ENCODE results near the gene CDKAL1.

CDKAL1 gene

GRCh38 chr6:20936949-20937348 lies 402.7 kb downstream of the CDKAL1 start:
- ChIA-PET POLR2A (no interaction called here), CTCF (no interaction called here)
- no peak for DNase-seq
- H3K36me3 ChIP-seq (ENCODE audit: control insufficient read depth in 4 of 4, insufficient read depth in 4 of 4, low read length in 3 of 4) = peaks cover 0 to 2% (median 0%) of the 10 kb centered on the region in 4 experiments
- no peaks in the 10 kb centered on the region for H3K27me3 ChIP-seq (replicated peaks in 2 of 5; ENCODE audit: control insufficient read depth in 4 of 5, insufficient read depth in 5 of 5, low read length in 4 of 5)
- no peak overlapping the region for H3K4me3 ChIP-seq (ENCODE audit: control insufficient read depth in 1 of 7, extremely low read depth in 1 of 7, insufficient read depth in 4 of 7, low read depth in 2 of 7, low read length in 6 of 7)
- 100% methylated on average over 1 of the region's 2 CpGs for WGBS (ENCODE audit: insufficient coverage)
- no peak overlapping the region for H3K27ac ChIP-seq (ENCODE audit: insufficient read depth in 1 of 2, low read depth in 1 of 2, low read length in 2 of 2, poor library complexity in 1 of 2, severe bottlenecking in 2 of 2)
- peaks cover 0 to 1% (median 0%) of the 10 kb centered on the region in 5 experiments for H3K9me3 ChIP-seq (ENCODE audit: control extremely low read depth in 1 of 5, control insufficient read depth in 4 of 5, insufficient read depth in 2 of 5, low read depth in 1 of 5, low read length in 4 of 5)
- H3K4me1 ChIP-seq (ENCODE audit: control extremely low read depth in 1 of 4, control insufficient read depth in 4 of 4, insufficient read depth in 4 of 4, low read length in 3 of 4) = no peaks in the 10 kb centered on the region

DNA sequence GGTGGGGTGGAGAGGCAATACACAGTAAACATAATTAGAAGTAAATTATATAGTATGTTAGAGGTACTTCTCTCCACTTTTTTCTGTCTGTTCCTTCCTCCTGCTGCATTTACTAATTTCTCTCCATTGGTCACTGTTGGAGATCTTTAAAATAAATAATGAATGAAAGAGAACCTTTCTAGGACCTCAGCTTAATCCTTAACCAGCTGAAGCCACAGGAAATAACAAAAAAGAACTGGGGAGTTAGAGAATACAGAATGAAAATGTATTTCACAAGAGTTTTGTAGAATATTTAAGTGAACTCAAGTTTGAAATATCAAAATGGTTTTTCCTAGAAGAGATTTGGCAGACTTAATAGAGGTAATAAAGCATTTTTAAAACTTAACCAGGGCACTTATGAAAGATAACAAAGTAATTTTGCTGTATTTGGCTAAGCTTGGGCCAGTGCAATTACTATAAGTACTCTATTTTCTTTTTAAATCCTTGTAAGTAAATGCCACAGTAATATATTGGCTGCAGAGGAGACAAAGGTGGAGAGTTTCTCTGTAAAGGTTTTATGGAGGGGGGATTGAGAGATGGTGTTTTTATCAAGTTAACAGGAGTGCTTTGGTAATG lies 405.0 kb downstream of the CDKAL1 start:
- Histone ChIP-seq H3K27me3 (replicated peaks in 2 of 5; ENCODE audit: control insufficient read depth in 4 of 5, insufficient read depth in 5 of 5, low read length in 4 of 5) (no peaks in the 10 kb centered on the region), H3K27ac (ENCODE audit: insufficient read depth in 1 of 2, low read depth in 1 of 2, low read length in 2 of 2, poor library complexity in 1 of 2, severe bottlenecking in 2 of 2) (no peak overlapping the region), H3K36me3 (ENCODE audit: control insufficient read depth in 4 of 4, insufficient read depth in 4 of 4, low read length in 3 of 4) (peaks cover 0 to 2% (median 0%) of the 10 kb centered on the region in 4 experiments), H3K4me1 (ENCODE audit: control extremely low read depth in 1 of 4, control insufficient read depth in 4 of 4, insufficient read depth in 4 of 4, low read length in 3 of 4) (no peaks in the 10 kb centered on the region), H3K4me3 (ENCODE audit: control insufficient read depth in 1 of 7, extremely low read depth in 1 of 7, insufficient read depth in 4 of 7, low read depth in 2 of 7, low read length in 6 of 7) (no peak overlapping the region), H3K9me3 (ENCODE audit: control extremely low read depth in 1 of 5, control insufficient read depth in 4 of 5, insufficient read depth in 2 of 5, low read depth in 1 of 5, low read length in 4 of 5) (peaks cover 0 to 10% (median 1%) of the 10 kb centered on the region in 5 experiments)
- POLR2A ChIA-PET = no interaction called here
- CTCF ChIA-PET = interaction anchor here (1.1 kb wide), 1 partner anchor 8 kb away, joined by 3 read pairs; no protein-coding TSS in a partner anchor
- no peak for DNase-seq

- CTCF ChIA-PET = no interaction called here
Observed at GRCh38 chr6:20943040-20943627, 408.9 kb downstream of the CDKAL1 start.

DNA sequence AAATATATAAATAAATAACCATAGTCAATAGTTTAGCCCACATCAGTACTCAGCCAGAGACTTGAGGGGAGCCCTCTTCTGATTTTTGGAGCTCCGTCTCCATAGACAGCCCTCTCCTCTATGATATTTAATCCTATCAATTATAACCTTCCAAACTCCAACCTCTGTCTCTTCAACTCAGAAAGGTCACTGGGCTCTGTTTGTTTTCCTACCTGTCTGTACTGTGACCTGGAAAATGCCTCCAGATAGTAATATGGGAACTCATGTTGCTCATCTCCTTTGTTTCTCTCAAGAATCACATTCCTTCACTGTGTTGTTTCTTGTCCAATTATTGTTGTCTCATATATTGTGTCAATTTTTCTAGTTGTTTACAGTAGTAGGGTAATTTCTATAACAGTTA lies 409.7 kb downstream of the CDKAL1 start:
- 86% methylated on average over 1 of the region's 1 CpG for WGBS (ENCODE audit: insufficient coverage)
- ChIA-PET POLR2A (no interaction called here), CTCF (no interaction called here)
- H3K27ac ChIP-seq (ENCODE audit: insufficient read depth in 1 of 2, low read depth in 1 of 2, low read length in 2 of 2, poor library complexity in 1 of 2, severe bottlenecking in 2 of 2) = no peak overlapping the region
- no peaks in the 10 kb centered on the region for H3K4me1 ChIP-seq (ENCODE audit: control extremely low read depth in 1 of 4, control insufficient read depth in 4 of 4, insufficient read depth in 4 of 4, low read length in 3 of 4)
- no peak for DNase-seq
- H3K27me3 ChIP-seq (replicated peaks in 2 of 5; ENCODE audit: control insufficient read depth in 4 of 5, insufficient read depth in 5 of 5, low read length in 4 of 5) = no peaks in the 10 kb centered on the region
- H3K9me3 ChIP-seq (ENCODE audit: control extremely low read depth in 1 of 5, control insufficient read depth in 4 of 5, insufficient read depth in 2 of 5, low read depth in 1 of 5, low read length in 4 of 5) = peaks cover 0 to 10% (median 0%) of the 10 kb centered on the region in 5 experiments
- no peak overlapping the region for H3K4me3 ChIP-seq (ENCODE audit: control insufficient read depth in 1 of 7, extremely low read depth in 1 of 7, insufficient read depth in 4 of 7, low read depth in 2 of 7, low read length in 6 of 7)
- H3K36me3 ChIP-seq (ENCODE audit: control insufficient read depth in 4 of 4, insufficient read depth in 4 of 4, low read length in 3 of 4) = no peaks in the 10 kb centered on the region

More at GRCh38 chr6:20943040-20943627, 408.9 kb downstream of the CDKAL1 start:
- WGBS (ENCODE audit: insufficient coverage) = no CpG with 5 or more reads among the region's 2 CpGs
- no peaks in the 10 kb centered on the region for H3K4me1 ChIP-seq (ENCODE audit: control extremely low read depth in 1 of 4, control insufficient read depth in 4 of 4, insufficient read depth in 4 of 4, low read length in 3 of 4)
- H3K27me3 ChIP-seq (replicated peaks in 2 of 5; ENCODE audit: control insufficient read depth in 4 of 5, insufficient read depth in 5 of 5, low read length in 4 of 5) = no peaks in the 10 kb centered on the region
- H3K36me3 ChIP-seq (ENCODE audit: control insufficient read depth in 4 of 4, insufficient read depth in 4 of 4, low read length in 3 of 4) = no peaks in the 10 kb centered on the region
- H3K4me3 ChIP-seq (ENCODE audit: control insufficient read depth in 1 of 7, extremely low read depth in 1 of 7, insufficient read depth in 4 of 7, low read depth in 2 of 7, low read length in 6 of 7) = no peak overlapping the region
- peak in 2 of 3 donors; percentile 31 to 52 for DNase-seq
- POLR2A ChIA-PET = no interaction called here
- no peak overlapping the region for H3K27ac ChIP-seq (ENCODE audit: insufficient read depth in 1 of 2, low read depth in 1 of 2, low read length in 2 of 2, poor library complexity in 1 of 2, severe bottlenecking in 2 of 2)
- H3K9me3 ChIP-seq (ENCODE audit: control extremely low read depth in 1 of 5, control insufficient read depth in 4 of 5, insufficient read depth in 2 of 5, low read depth in 1 of 5, low read length in 4 of 5) = peaks cover 0 to 10% (median 0%) of the 10 kb centered on the region in 5 experiments

- no peaks in the 10 kb centered on the region for H3K4me1 ChIP-seq (ENCODE audit: control extremely low read depth in 1 of 4, control insufficient read depth in 4 of 4, insufficient read depth in 4 of 4, low read length in 3 of 4)
- H3K36me3 ChIP-seq (ENCODE audit: control insufficient read depth in 4 of 4, insufficient read depth in 4 of 4, low read length in 3 of 4) = no peaks in the 10 kb centered on the region
- peak in 2 of 3 donors; percentile 39 to 51 for DNase-seq
- peaks cover 0 to 10% (median 0%) of the 10 kb centered on the region in 5 experiments for H3K9me3 ChIP-seq (ENCODE audit: control extremely low read depth in 1 of 5, control insufficient read depth in 4 of 5, insufficient read depth in 2 of 5, low read depth in 1 of 5, low read length in 4 of 5)
- POLR2A ChIA-PET = no interaction called here
- CTCF ChIA-PET = no interaction called here
- H3K27me3 ChIP-seq (replicated peaks in 2 of 5; ENCODE audit: control insufficient read depth in 4 of 5, insufficient read depth in 5 of 5, low read length in 4 of 5) = no peaks in the 10 kb centered on the region
- WGBS (ENCODE audit: insufficient coverage) = 73% methylated on average over 1 of the region's 1 CpG
- no peak overlapping the region for H3K4me3 ChIP-seq (ENCODE audit: control insufficient read depth in 1 of 7, extremely low read depth in 1 of 7, insufficient read depth in 4 of 7, low read depth in 2 of 7, low read length in 6 of 7)
- no peak overlapping the region for H3K27ac ChIP-seq (ENCODE audit: insufficient read depth in 1 of 2, low read depth in 1 of 2, low read length in 2 of 2, poor library complexity in 1 of 2, severe bottlenecking in 2 of 2)
Observed at GRCh38 chr6:20946022-20946421, 411.8 kb downstream of the CDKAL1 start.

DNA sequence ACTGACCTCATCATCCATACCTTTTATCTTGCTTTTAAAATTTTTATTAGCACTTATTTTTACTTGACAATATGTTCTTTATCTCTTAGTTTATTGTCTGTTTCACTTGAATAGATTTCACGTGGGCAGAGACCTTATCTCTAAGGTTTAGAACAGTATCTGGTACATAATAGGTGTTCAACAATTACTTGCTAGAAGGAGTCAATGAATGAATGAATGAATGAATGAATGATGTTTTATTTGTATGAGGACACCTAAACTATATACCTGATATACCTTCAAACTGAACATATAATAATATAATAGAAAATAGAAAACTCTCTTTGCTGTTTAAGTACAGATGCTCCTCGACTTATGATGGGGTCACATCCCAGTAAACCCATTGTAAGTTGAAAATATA lies 412.6 kb downstream of the CDKAL1 start:
- WGBS (ENCODE audit: insufficient coverage) = 80% methylated on average over 1 of the region's 2 CpGs
- Histone ChIP-seq H3K4me1 (ENCODE audit: control extremely low read depth in 1 of 4, control insufficient read depth in 4 of 4, insufficient read depth in 4 of 4, low read length in 3 of 4) (no peaks in the 10 kb centered on the region), H3K4me3 (ENCODE audit: control insufficient read depth in 1 of 7, extremely low read depth in 1 of 7, insufficient read depth in 4 of 7, low read depth in 2 of 7, low read length in 6 of 7) (no peak overlapping the region), H3K9me3 (ENCODE audit: control extremely low read depth in 1 of 5, control insufficient read depth in 4 of 5, insufficient read depth in 2 of 5, low read depth in 1 of 5, low read length in 4 of 5) (peaks cover 0 to 10% (median 0%) of the 10 kb centered on the region in 5 experiments), H3K36me3 (ENCODE audit: control insufficient read depth in 4 of 4, insufficient read depth in 4 of 4, low read length in 3 of 4) (no peaks in the 10 kb centered on the region), H3K27ac (ENCODE audit: insufficient read depth in 1 of 2, low read depth in 1 of 2, low read length in 2 of 2, poor library complexity in 1 of 2, severe bottlenecking in 2 of 2) (no peak overlapping the region), H3K27me3 (replicated peaks in 2 of 5; ENCODE audit: control insufficient read depth in 4 of 5, insufficient read depth in 5 of 5, low read length in 4 of 5) (no peaks in the 10 kb centered on the region)
- POLR2A ChIA-PET = no interaction called here
- no peak for DNase-seq
- CTCF ChIA-PET = interaction anchor here (1.3 kb wide), 1 partner anchor 7 kb away, joined by 3 read pairs; no protein-coding TSS in a partner anchor

GRCh38 chr6:20947977-20948376 lies 413.7 kb downstream of the CDKAL1 start:
- CTCF ChIA-PET = interaction anchor here (0.9 to 1.3 kb wide), 2 partner anchors 8 to 46 kb away, joined by 3 to 4 read pairs; no protein-coding TSS in a partner anchor
- POLR2A ChIA-PET = interaction anchor here (0.7 kb wide), 1 partner anchor 374 kb away, joined by 3 read pairs; no protein-coding TSS in a partner anchor
- Histone ChIP-seq H3K27ac (ENCODE audit: insufficient read depth in 1 of 2, low read depth in 1 of 2, low read length in 2 of 2, poor library complexity in 1 of 2, severe bottlenecking in 2 of 2) (no peak overlapping the region), H3K4me3 (ENCODE audit: control insufficient read depth in 1 of 7, extremely low read depth in 1 of 7, insufficient read depth in 4 of 7, low read depth in 2 of 7, low read length in 6 of 7) (no peak overlapping the region), H3K4me1 (ENCODE audit: control extremely low read depth in 1 of 4, control insufficient read depth in 4 of 4, insufficient read depth in 4 of 4, low read length in 3 of 4) (no peaks in the 10 kb centered on the region), H3K9me3 (ENCODE audit: control extremely low read depth in 1 of 5, control insufficient read depth in 4 of 5, insufficient read depth in 2 of 5, low read depth in 1 of 5, low read length in 4 of 5) (peaks cover 0 to 10% (median 0%) of the 10 kb centered on the region in 5 experiments), H3K36me3 (ENCODE audit: control insufficient read depth in 4 of 4, insufficient read depth in 4 of 4, low read length in 3 of 4) (no peaks in the 10 kb centered on the region), H3K27me3 (replicated peaks in 2 of 5; ENCODE audit: control insufficient read depth in 4 of 5, insufficient read depth in 5 of 5, low read length in 4 of 5) (no peaks in the 10 kb centered on the region)
- DNase-seq = no peak

All from common myeloid progenitor, CD34-positive (primary cell).